ENCODE results near the gene TBC1D22A.

Gene TBC1D22A

DNA sequence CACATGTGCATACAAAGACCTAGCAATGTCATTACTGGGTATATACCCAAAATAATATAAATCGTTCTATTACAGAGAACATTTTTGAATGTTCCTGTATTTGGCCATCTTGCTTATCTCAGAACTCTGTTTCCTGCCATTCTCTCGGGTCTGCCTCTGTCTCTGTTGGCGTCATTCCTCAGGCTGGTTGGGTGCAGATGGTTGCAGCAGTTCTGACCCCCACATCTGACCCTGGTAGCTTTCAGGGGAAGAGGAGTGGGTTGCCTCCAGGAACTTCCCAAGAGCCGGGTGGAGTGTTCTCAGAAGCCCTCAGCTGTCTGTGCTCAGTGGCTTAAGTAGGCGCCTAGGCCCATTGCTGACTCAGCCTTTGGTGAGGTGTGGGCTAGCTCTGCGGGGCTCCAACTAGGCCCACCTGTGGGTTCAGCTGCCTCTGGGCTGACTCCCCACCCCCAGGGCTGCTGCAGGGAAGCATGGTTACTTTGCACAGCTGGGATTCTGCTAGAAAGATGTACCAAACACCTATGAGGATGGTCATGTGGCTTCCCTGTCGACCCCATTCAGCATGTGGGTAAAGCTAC, 114.0 kb downstream of the TBC1D22A start:
- Histone ChIP-seq H3K4me1 (ENCODE audit: control insufficient read depth in 1 of 2, insufficient read depth in 2 of 2, low read length in 2 of 2) (peaks cover 8 to 13% of the 10 kb centered on the region in 2 donors), H3K9ac (ENCODE audit: low read depth in 1 of 2, low read length in 2 of 2) (no peak overlapping the region), H3K27me3 (ENCODE audit: control insufficient read depth in 1 of 2, insufficient read depth in 2 of 2, low read length in 2 of 2) (no peaks in the 10 kb centered on the region), H3K4me3 (ENCODE audit: low read depth in 1 of 2, low read length in 2 of 2) (no peak overlapping the region), H3K9me3 (ENCODE audit: control insufficient read depth in 1 of 2, low read length in 2 of 2) (no peaks in the 10 kb centered on the region), H3K36me3 (ENCODE audit: control insufficient read depth in 1 of 2, insufficient read depth in 2 of 2, low read length in 2 of 2) (no peaks in the 10 kb centered on the region), H3K27ac (ENCODE audit: low read depth, low read length) (no peak overlapping the region)

- Histone ChIP-seq H3K27me3 (ENCODE audit: control insufficient read depth in 1 of 2, insufficient read depth in 2 of 2, low read length in 2 of 2) (no peaks in the 10 kb centered on the region), H3K27ac (ENCODE audit: low read depth, low read length) (no peak overlapping the region), H3K9ac (ENCODE audit: low read depth in 1 of 2, low read length in 2 of 2) (no peak overlapping the region), H3K4me1 (ENCODE audit: control insufficient read depth in 1 of 2, insufficient read depth in 2 of 2, low read length in 2 of 2) (peaks cover 8 to 13% of the 10 kb centered on the region in 2 donors), H3K36me3 (ENCODE audit: control insufficient read depth in 1 of 2, insufficient read depth in 2 of 2, low read length in 2 of 2) (no peaks in the 10 kb centered on the region), H3K4me3 (ENCODE audit: low read depth in 1 of 2, low read length in 2 of 2) (no peak overlapping the region), H3K9me3 (ENCODE audit: control insufficient read depth in 1 of 2, low read length in 2 of 2) (no peaks in the 10 kb centered on the region)
Measured at GRCh38 chr22:46878191-46878948, 115.9 kb downstream of the TBC1D22A start.

- H3K27me3 ChIP-seq (ENCODE audit: control insufficient read depth in 1 of 2, insufficient read depth in 2 of 2, low read length in 2 of 2), result no peaks in the 10 kb centered on the region
- H3K4me1 ChIP-seq (ENCODE audit: control insufficient read depth in 1 of 2, insufficient read depth in 2 of 2, low read length in 2 of 2), result peaks cover 8 to 13% of the 10 kb centered on the region in 2 donors
- peaks cover 0 to 2% of the 10 kb centered on the region in 2 donors for H3K36me3 ChIP-seq (ENCODE audit: control insufficient read depth in 1 of 2, insufficient read depth in 2 of 2, low read length in 2 of 2)
- no peak overlapping the region for H3K27ac ChIP-seq (ENCODE audit: low read depth, low read length)
- H3K9ac ChIP-seq (ENCODE audit: low read depth in 1 of 2, low read length in 2 of 2), result no peak overlapping the region
- no peaks in the 10 kb centered on the region for H3K9me3 ChIP-seq (ENCODE audit: control insufficient read depth in 1 of 2, low read length in 2 of 2)
- H3K4me3 ChIP-seq (ENCODE audit: low read depth in 1 of 2, low read length in 2 of 2), result no peak overlapping the region
Measured at GRCh38 chr22:46879083-46879482, 116.6 kb downstream of the TBC1D22A start.

GRCh38 chr22:46881373-46882118, 119.1 kb downstream of the TBC1D22A start:
- Histone ChIP-seq H3K9me3 (ENCODE audit: control insufficient read depth in 1 of 2, low read length in 2 of 2) (no peaks in the 10 kb centered on the region), H3K36me3 (ENCODE audit: control insufficient read depth in 1 of 2, insufficient read depth in 2 of 2, low read length in 2 of 2) (peaks cover 0 to 3% of the 10 kb centered on the region in 2 donors), H3K27ac (ENCODE audit: low read depth, low read length) (no peak overlapping the region), H3K4me3 (ENCODE audit: low read depth in 1 of 2, low read length in 2 of 2) (no peak overlapping the region), H3K27me3 (ENCODE audit: control insufficient read depth in 1 of 2, insufficient read depth in 2 of 2, low read length in 2 of 2) (no peaks in the 10 kb centered on the region), H3K4me1 (ENCODE audit: control insufficient read depth in 1 of 2, insufficient read depth in 2 of 2, low read length in 2 of 2) (peaks cover 8 to 13% of the 10 kb centered on the region in 2 donors), H3K9ac (ENCODE audit: low read depth in 1 of 2, low read length in 2 of 2) (no peak overlapping the region)

- H3K9me3 ChIP-seq (ENCODE audit: control insufficient read depth in 1 of 2, low read length in 2 of 2), result no peaks in the 10 kb centered on the region
- H3K36me3 ChIP-seq (ENCODE audit: control insufficient read depth in 1 of 2, insufficient read depth in 2 of 2, low read length in 2 of 2), result peaks cover 0 to 6% of the 10 kb centered on the region in 2 donors
- no peak overlapping the region for H3K4me3 ChIP-seq (ENCODE audit: low read depth in 1 of 2, low read length in 2 of 2)
- H3K9ac ChIP-seq (ENCODE audit: low read depth in 1 of 2, low read length in 2 of 2), result no peak overlapping the region
- peaks cover 0 to 4% of the 10 kb centered on the region in 2 donors for H3K4me1 ChIP-seq (ENCODE audit: control insufficient read depth in 1 of 2, insufficient read depth in 2 of 2, low read length in 2 of 2)
- H3K27ac ChIP-seq (ENCODE audit: low read depth, low read length), result no peak overlapping the region
- no peaks in the 10 kb centered on the region for H3K27me3 ChIP-seq (ENCODE audit: control insufficient read depth in 1 of 2, insufficient read depth in 2 of 2, low read length in 2 of 2)
Measured at GRCh38 chr22:46883092-46883910, 120.9 kb downstream of the TBC1D22A start.

- Histone ChIP-seq H3K4me3 (ENCODE audit: low read depth in 1 of 2, low read length in 2 of 2) (no peak overlapping the region), H3K4me1 (ENCODE audit: control insufficient read depth in 1 of 2, insufficient read depth in 2 of 2, low read length in 2 of 2) (no peaks in the 10 kb centered on the region), H3K27ac (ENCODE audit: low read depth, low read length) (no peak overlapping the region), H3K27me3 (ENCODE audit: control insufficient read depth in 1 of 2, insufficient read depth in 2 of 2, low read length in 2 of 2) (no peaks in the 10 kb centered on the region), H3K9ac (ENCODE audit: low read depth in 1 of 2, low read length in 2 of 2) (no peak overlapping the region), H3K36me3 (ENCODE audit: control insufficient read depth in 1 of 2, insufficient read depth in 2 of 2, low read length in 2 of 2) (peaks cover 0 to 6% of the 10 kb centered on the region in 2 donors), H3K9me3 (ENCODE audit: control insufficient read depth in 1 of 2, low read length in 2 of 2) (no peaks in the 10 kb centered on the region)
Measured at GRCh38 chr22:46884365-46884764, 121.9 kb downstream of the TBC1D22A start.

- Histone ChIP-seq H3K4me1 (ENCODE audit: control insufficient read depth in 1 of 2, insufficient read depth in 2 of 2, low read length in 2 of 2) (no peaks in the 10 kb centered on the region), H3K9me3 (ENCODE audit: control insufficient read depth in 1 of 2, low read length in 2 of 2) (no peaks in the 10 kb centered on the region), H3K27me3 (ENCODE audit: control insufficient read depth in 1 of 2, insufficient read depth in 2 of 2, low read length in 2 of 2) (no peaks in the 10 kb centered on the region), H3K27ac (ENCODE audit: low read depth, low read length) (no peak overlapping the region), H3K36me3 (ENCODE audit: control insufficient read depth in 1 of 2, insufficient read depth in 2 of 2, low read length in 2 of 2) (peaks cover 0 to 24% of the 10 kb centered on the region in 2 donors), H3K9ac (ENCODE audit: low read depth in 1 of 2, low read length in 2 of 2) (no peak overlapping the region), H3K4me3 (ENCODE audit: low read depth in 1 of 2, low read length in 2 of 2) (no peak overlapping the region)
Measured at GRCh38 chr22:46887978-46888377, 125.5 kb downstream of the TBC1D22A start.

- H3K36me3 ChIP-seq (ENCODE audit: control insufficient read depth in 1 of 2, insufficient read depth in 2 of 2, low read length in 2 of 2), result peaks cover 3 to 43% of the 10 kb centered on the region in 2 donors
- H3K27me3 ChIP-seq (ENCODE audit: control insufficient read depth in 1 of 2, insufficient read depth in 2 of 2, low read length in 2 of 2), result no peaks in the 10 kb centered on the region
- peaks cover 7 to 10% of the 10 kb centered on the region in 2 donors for H3K4me1 ChIP-seq (ENCODE audit: control insufficient read depth in 1 of 2, insufficient read depth in 2 of 2, low read length in 2 of 2)
- no peak overlapping the region for H3K9ac ChIP-seq (ENCODE audit: low read depth in 1 of 2, low read length in 2 of 2)
- no peak overlapping the region for H3K4me3 ChIP-seq (ENCODE audit: low read depth in 1 of 2, low read length in 2 of 2)
- no peaks in the 10 kb centered on the region for H3K9me3 ChIP-seq (ENCODE audit: control insufficient read depth in 1 of 2, low read length in 2 of 2)
- no peak overlapping the region for H3K27ac ChIP-seq (ENCODE audit: low read depth, low read length)
Measured at GRCh38 chr22:46890819-46891218, 128.4 kb downstream of the TBC1D22A start.

GRCh38 chr22:46891382-46891951, 129.0 kb downstream of the TBC1D22A start:
- H3K27me3 ChIP-seq (ENCODE audit: control insufficient read depth in 1 of 2, insufficient read depth in 2 of 2, low read length in 2 of 2), result no peaks in the 10 kb centered on the region
- H3K4me3 ChIP-seq (ENCODE audit: low read depth in 1 of 2, low read length in 2 of 2), result no peak overlapping the region
- H3K4me1 ChIP-seq (ENCODE audit: control insufficient read depth in 1 of 2, insufficient read depth in 2 of 2, low read length in 2 of 2), result peaks cover 7 to 10% of the 10 kb centered on the region in 2 donors
- peaks cover 3 to 45% of the 10 kb centered on the region in 2 donors for H3K36me3 ChIP-seq (ENCODE audit: control insufficient read depth in 1 of 2, insufficient read depth in 2 of 2, low read length in 2 of 2)
- H3K27ac ChIP-seq (ENCODE audit: low read depth, low read length), result no peak overlapping the region
- no peaks in the 10 kb centered on the region for H3K9me3 ChIP-seq (ENCODE audit: control insufficient read depth in 1 of 2, low read length in 2 of 2)
- H3K9ac ChIP-seq (ENCODE audit: low read depth in 1 of 2, low read length in 2 of 2), result no peak overlapping the region

All from duodenal mucosa (tissue), 2 donors.